ENCODE data around the gene B4GALT1. TPM values are rescaled to one million over a fixed set of nuclear protein-coding genes. Genes with fewer than 3 reads are reported as not detected.
A peak's percentile ranks its signal among the peaks of the same experiment; 100 is the strongest.

The B4GALT1 gene
- total RNA-seq, 1 experiment from 2014 or later, result 19.1 TPM

DNA sequence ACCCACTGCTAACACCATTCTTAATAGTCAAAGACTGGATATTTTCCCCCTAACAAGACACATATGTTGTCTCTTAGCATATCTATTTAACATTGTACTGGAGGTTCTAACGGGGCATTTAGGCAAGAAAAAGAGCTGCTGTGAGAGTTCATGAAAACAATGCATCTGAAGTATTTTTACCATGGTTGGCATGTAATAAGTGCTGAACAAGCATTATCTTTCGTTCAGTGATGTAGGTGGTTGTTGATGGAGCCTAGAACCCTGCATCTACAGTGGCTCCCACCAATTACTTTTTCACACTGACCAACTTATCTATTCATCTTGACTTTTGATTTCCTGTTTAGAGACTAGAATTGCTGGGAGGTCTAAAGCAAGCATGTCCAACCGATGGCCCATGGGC is 12.8 kb downstream of the B4GALT1 start (continued):
- TF ChIP-seq, protein P1, sequence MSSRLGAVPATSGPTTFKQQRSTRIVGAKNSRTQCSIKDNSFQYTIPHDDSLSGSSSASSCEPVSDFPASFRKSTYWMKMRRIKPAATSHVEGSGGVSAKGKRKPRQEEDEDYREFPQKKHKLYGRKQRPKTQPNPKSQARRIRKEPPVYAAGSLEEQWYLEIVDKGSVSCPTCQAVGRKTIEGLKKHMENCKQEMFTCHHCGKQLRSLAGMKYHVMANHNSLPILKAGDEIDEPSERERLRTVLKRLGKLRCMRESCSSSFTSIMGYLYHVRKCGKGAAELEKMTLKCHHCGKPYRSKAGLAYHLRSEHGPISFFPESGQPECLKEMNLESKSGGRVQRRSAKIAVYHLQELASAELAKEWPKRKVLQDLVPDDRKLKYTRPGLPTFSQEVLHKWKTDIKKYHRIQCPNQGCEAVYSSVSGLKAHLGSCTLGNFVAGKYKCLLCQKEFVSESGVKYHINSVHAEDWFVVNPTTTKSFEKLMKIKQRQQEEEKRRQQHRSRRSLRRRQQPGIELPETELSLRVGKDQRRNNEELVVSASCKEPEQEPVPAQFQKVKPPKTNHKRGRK (CRISPR knock-in tag; IDR thresholded peaks at IDR 0.05; ENCODE audit: borderline replicate concordance), result no peak
- TF ChIP-seq, protein P2, sequence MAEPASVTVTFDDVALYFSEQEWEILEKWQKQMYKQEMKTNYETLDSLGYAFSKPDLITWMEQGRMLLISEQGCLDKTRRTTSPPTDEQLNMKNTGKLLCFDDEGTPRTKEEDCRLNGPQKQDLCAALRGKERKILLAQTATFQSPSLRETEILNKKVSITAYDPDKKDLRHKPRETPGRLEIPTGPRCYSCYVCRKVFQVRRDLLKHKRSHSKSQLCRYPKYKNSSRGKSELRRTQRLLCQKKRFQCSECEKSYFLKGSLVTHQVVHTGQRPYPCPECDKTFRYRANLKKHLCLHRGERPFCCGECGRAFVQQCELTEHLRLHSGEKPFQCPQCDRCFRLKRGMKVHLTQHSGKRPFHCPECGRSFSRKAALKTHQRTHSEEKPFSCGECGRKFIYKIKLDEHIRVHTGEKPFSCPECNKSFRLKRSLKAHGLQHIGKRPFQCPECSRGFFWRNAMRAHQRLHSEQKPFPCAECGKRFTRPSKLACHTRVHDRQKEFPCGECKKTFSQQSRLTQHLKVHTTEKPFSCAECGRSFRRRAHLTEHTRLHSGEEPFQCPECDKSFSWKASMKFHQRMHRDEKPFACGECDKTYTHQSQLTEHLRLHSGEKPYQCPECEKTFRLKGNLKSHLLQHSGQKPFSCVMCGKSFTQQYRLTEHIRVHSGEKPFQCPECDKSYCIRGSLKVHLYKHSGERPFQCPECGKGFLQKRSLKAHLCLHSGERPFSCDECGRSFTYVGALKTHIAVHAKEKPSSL (CRISPR knock-in tag; conservative IDR thresholded peaks at IDR 0.05), result no peak
- TF ChIP-seq, protein P3, sequence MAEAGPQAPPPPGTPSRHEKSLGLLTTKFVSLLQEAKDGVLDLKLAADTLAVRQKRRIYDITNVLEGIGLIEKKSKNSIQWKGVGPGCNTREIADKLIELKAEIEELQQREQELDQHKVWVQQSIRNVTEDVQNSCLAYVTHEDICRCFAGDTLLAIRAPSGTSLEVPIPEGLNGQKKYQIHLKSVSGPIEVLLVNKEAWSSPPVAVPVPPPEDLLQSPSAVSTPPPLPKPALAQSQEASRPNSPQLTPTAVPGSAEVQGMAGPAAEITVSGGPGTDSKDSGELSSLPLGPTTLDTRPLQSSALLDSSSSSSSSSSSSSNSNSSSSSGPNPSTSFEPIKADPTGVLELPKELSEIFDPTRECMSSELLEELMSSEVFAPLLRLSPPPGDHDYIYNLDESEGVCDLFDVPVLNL (CRISPR knock-in tag; IDR thresholded peaks at IDR 0.05; ENCODE audit: borderline replicate concordance, low read depth), result no peak
- TF ChIP-seq, protein P4, sequence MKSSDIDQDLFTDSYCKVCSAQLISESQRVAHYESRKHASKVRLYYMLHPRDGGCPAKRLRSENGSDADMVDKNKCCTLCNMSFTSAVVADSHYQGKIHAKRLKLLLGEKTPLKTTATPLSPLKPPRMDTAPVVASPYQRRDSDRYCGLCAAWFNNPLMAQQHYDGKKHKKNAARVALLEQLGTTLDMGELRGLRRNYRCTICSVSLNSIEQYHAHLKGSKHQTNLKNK (CRISPR knock-in tag; IDR thresholded peaks at IDR 0.05), result no peak
- TF ChIP-seq, protein P5, sequence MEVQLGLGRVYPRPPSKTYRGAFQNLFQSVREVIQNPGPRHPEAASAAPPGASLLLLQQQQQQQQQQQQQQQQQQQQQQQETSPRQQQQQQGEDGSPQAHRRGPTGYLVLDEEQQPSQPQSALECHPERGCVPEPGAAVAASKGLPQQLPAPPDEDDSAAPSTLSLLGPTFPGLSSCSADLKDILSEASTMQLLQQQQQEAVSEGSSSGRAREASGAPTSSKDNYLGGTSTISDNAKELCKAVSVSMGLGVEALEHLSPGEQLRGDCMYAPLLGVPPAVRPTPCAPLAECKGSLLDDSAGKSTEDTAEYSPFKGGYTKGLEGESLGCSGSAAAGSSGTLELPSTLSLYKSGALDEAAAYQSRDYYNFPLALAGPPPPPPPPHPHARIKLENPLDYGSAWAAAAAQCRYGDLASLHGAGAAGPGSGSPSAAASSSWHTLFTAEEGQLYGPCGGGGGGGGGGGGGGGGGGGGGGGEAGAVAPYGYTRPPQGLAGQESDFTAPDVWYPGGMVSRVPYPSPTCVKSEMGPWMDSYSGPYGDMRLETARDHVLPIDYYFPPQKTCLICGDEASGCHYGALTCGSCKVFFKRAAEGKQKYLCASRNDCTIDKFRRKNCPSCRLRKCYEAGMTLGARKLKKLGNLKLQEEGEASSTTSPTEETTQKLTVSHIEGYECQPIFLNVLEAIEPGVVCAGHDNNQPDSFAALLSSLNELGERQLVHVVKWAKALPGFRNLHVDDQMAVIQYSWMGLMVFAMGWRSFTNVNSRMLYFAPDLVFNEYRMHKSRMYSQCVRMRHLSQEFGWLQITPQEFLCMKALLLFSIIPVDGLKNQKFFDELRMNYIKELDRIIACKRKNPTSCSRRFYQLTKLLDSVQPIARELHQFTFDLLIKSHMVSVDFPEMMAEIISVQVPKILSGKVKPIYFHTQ (CRISPR knock-in tag; IDR thresholded peaks at IDR 0.05), result no peak
- no peak for TF ChIP-seq NFE2L1 (CRISPR knock-in tag; IDR thresholded peaks at IDR 0.05)
- TF ChIP-seq, protein P6, sequence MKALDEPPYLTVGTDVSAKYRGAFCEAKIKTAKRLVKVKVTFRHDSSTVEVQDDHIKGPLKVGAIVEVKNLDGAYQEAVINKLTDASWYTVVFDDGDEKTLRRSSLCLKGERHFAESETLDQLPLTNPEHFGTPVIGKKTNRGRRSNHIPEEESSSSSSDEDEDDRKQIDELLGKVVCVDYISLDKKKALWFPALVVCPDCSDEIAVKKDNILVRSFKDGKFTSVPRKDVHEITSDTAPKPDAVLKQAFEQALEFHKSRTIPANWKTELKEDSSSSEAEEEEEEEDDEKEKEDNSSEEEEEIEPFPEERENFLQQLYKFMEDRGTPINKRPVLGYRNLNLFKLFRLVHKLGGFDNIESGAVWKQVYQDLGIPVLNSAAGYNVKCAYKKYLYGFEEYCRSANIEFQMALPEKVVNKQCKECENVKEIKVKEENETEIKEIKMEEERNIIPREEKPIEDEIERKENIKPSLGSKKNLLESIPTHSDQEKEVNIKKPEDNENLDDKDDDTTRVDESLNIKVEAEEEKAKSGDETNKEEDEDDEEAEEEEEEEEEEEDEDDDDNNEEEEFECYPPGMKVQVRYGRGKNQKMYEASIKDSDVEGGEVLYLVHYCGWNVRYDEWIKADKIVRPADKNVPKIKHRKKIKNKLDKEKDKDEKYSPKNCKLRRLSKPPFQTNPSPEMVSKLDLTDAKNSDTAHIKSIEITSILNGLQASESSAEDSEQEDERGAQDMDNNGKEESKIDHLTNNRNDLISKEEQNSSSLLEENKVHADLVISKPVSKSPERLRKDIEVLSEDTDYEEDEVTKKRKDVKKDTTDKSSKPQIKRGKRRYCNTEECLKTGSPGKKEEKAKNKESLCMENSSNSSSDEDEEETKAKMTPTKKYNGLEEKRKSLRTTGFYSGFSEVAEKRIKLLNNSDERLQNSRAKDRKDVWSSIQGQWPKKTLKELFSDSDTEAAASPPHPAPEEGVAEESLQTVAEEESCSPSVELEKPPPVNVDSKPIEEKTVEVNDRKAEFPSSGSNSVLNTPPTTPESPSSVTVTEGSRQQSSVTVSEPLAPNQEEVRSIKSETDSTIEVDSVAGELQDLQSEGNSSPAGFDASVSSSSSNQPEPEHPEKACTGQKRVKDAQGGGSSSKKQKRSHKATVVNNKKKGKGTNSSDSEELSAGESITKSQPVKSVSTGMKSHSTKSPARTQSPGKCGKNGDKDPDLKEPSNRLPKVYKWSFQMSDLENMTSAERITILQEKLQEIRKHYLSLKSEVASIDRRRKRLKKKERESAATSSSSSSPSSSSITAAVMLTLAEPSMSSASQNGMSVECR (CRISPR knock-in tag; IDR thresholded peaks at IDR 0.05; ENCODE audit: borderline replicate concordance), result no peak

DNA sequence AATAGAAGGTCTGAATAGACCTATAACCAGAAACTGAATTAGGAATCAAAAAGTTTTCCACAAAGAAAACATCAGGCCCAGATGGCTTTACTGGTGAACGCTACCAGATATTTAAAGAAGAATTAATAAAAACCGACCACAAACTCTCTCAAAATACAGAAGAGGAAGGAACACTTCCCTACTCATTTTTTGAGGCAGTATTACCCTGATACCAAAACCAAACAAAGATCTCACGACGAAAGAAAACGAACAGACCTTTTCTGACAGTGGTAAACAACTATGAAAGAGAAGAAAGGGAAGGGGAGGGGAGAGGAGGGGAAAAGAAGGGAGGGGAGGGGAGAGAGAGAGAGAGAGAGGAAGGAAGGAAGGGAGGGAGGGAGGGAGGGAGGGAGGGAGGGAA is 13.5 kb downstream of the B4GALT1 start:
- Mint-ChIP-seq H3K27ac (peak overlapping the region; percentile 70; the same call in 1 of the 2 replicates), H3K4me1 (peaks cover 22% of the 10 kb centered on the region)
- POLR2A ChIA-PET, result no interaction called here

DNA sequence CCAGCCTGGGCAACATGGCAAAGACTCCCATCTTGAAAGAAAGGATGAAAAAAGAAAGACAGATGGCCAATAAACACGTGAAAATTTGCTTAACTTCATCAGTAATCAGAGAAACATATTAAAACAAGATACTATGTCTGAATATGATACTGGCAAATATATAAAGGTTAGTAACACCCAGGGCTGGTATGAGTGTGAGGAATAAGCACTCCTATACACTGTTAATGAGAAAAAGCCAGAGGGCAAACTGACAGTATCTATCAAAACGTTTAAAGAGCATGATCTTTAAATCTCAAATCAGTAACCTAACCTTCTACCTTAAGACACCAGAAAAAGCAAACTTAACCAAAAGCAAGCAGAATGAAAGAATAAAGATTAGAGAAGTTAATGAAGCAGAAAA is 14.1 kb downstream of the B4GALT1 start:
- ATAC-seq (no peak), DNase-seq (ENCODE audit: low spot score) (no peak)
- H3K36me3 Mint-ChIP-seq, result no peaks in the 10 kb centered on the region
- H3K27me3 Mint-ChIP-seq (ENCODE audit: low read depth), result no peaks in the 10 kb centered on the region
- ChIA-PET POLR2A (no interaction called here), CTCF (no interaction called here)
- H3K9me3 Mint-ChIP-seq, result no peaks in the 10 kb centered on the region
- H3K27ac Mint-ChIP-seq, result peak overlapping the region; percentile 45; the same call in 1 of the 2 replicates
- peaks cover 15% of the 10 kb centered on the region for H3K4me1 Mint-ChIP-seq
- H3K4me3 Mint-ChIP-seq, result no peak overlapping the region
- TF ChIP-seq RELA (CRISPR knock-in tag; IDR thresholded peaks at IDR 0.05; ENCODE audit: borderline replicate concordance) (no peak), EMX1 (CRISPR knock-in tag; IDR thresholded peaks at IDR 0.05) (no peak), CREB1 (CRISPR knock-in tag; IDR thresholded peaks at IDR 0.05) (no peak), NFYB (CRISPR knock-in tag; conservative IDR thresholded peaks at IDR 0.05; ENCODE audit: low read depth) (no peak), PRRX2 (CRISPR knock-in tag; IDR thresholded peaks at IDR 0.05) (no peak), ELF4 (CRISPR knock-in tag; IDR thresholded peaks at IDR 0.05; ENCODE audit: low read depth) (no peak)
- TF ChIP-seq, protein P7, sequence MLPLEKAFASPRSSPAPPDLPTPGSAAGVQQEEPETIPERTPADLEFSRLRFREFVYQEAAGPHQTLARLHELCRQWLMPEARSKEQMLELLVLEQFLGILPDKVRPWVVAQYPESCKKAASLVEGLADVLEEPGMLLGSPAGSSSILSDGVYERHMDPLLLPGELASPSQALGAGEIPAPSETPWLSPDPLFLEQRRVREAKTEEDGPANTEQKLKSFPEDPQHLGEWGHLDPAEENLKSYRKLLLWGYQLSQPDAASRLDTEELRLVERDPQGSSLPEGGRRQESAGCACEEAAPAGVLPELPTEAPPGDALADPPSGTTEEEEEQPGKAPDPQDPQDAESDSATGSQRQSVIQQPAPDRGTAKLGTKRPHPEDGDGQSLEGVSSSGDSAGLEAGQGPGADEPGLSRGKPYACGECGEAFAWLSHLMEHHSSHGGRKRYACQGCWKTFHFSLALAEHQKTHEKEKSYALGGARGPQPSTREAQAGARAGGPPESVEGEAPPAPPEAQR (CRISPR knock-in tag; IDR thresholded peaks at IDR 0.05), result no peak
- TF ChIP-seq, protein P8, sequence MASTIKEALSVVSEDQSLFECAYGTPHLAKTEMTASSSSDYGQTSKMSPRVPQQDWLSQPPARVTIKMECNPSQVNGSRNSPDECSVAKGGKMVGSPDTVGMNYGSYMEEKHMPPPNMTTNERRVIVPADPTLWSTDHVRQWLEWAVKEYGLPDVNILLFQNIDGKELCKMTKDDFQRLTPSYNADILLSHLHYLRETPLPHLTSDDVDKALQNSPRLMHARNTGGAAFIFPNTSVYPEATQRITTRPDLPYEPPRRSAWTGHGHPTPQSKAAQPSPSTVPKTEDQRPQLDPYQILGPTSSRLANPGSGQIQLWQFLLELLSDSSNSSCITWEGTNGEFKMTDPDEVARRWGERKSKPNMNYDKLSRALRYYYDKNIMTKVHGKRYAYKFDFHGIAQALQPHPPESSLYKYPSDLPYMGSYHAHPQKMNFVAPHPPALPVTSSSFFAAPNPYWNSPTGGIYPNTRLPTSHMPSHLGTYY (CRISPR knock-in tag; IDR thresholded peaks at IDR 0.05), result no peak
- TF ChIP-seq, protein P4 (CRISPR knock-in tag; IDR thresholded peaks at IDR 0.05), result no peak

More for the DNA sequence above, 13.5 kb downstream of the B4GALT1 start:
- no peak for DNase-seq (ENCODE audit: low spot score)
- CTCF ChIA-PET, result no interaction called here
- no peak for TF ChIP-seq SMAD3 (CRISPR knock-in tag; IDR thresholded peaks at IDR 0.05; ENCODE audit: borderline replicate concordance)
- H3K4me3 Mint-ChIP-seq, result 0 out of 2 replicates have a peak overlapping the region, but pooled peaks have one; percentile 31
- H3K36me3 Mint-ChIP-seq, result no peaks in the 10 kb centered on the region
- ATAC-seq, result no peak
- H3K27me3 Mint-ChIP-seq (ENCODE audit: low read depth), result no peaks in the 10 kb centered on the region
- H3K9me3 Mint-ChIP-seq, result no peaks in the 10 kb centered on the region

Measured in WTC11 (cell line).